ENCODE measurements around the gene MRPL28.
A peak's percentile ranks its signal among the peaks of the same experiment; 100 is the strongest.
"Not testable (repeated sequence)": the region's sequence is repeated elsewhere in the genome, so short reads cannot be mapped to it uniquely, and the experiment has no call there.

The MRPL28 gene

GRCh38 chr16:381012-381788 is 10.9 kb upstream of the MRPL28 start:
- TF ChIP-seq CTCF (IDR thresholded peaks at IDR 0.05; ENCODE audit: insufficient read depth, low read depth, low read length, missing control alignments) = no peak
- H3K4me3 ChIP-seq (ENCODE audit: low read length) = peak overlapping the region; percentile 56
- no peak for DNase-seq (ENCODE audit: low read depth)

DNA sequence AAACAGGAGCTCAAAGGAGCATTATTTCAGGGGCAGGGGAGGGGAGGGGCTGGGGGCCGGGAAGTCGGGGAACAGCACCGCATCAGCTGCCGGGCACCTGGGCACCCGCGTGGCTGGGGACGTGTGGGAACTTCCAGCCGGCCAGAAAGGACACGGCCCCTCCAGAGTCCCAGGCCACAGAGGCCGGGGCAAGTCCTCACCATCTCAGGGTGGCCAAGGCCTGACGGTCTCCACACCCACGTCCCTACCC is 10.3 kb upstream of the MRPL28 start:
- DNase-seq (ENCODE audit: low read depth) = no peak
- TF ChIP-seq CTCF (IDR thresholded peaks at IDR 0.05; ENCODE audit: insufficient read depth, low read depth, low read length, missing control alignments) = no peak
- H3K4me3 ChIP-seq (ENCODE audit: low read length) = peak overlapping the region; percentile 56

DNA sequence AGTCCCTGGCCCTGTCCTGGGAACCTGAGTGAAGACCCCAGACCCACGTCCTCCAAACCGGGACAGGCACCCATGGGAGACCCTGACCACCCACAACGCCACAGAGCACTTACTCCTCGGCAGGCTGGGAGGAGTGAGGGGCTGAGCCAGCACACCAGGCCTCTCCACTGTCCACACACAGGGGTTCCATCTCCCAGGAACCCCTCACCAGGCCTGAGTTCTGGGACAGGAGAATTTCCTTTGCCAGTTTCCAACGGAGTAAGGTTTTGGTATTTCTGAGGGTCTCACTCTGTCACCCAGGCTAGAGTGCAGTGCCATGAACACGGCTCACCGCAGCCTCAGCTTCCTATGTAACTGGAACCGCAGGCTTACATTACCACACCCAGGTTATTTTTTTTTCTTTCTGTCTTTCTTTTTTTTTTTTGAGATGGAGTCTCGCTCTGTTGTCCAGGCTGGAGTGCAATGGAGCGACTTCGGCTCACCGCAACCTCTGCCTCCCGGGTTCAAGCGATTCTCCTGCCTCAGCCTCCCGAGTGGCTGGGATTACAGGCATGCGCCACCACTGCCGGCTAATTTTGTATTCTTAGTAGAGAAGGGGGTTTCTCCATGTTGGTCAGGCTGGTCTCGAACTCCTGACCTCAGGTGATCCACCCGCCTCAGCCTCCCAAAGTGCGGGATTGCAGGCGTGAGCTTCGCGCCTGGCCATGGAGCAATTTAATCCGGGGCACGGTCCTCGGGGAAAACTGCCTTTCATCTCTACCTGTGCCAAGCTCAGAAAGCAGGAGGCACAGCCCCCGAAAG is 9.8 kb upstream of the MRPL28 start:
- H3K4me3 ChIP-seq (ENCODE audit: low read length) = no peak overlapping the region
- DNase-seq (ENCODE audit: low read depth) = no peak
- no peak for TF ChIP-seq CTCF (IDR thresholded peaks at IDR 0.05; ENCODE audit: insufficient read depth, low read depth, low read length, missing control alignments)

- H3K4me3 ChIP-seq (ENCODE audit: low read length) = no peak overlapping the region
- DNase-seq (ENCODE audit: low read depth) = peak; percentile 26
- TF ChIP-seq CTCF (IDR thresholded peaks at IDR 0.05; ENCODE audit: insufficient read depth, low read depth, low read length, missing control alignments) = no peak
Observed at GRCh38 chr16:379183-379960, 9.0 kb upstream of the MRPL28 start.

DNA sequence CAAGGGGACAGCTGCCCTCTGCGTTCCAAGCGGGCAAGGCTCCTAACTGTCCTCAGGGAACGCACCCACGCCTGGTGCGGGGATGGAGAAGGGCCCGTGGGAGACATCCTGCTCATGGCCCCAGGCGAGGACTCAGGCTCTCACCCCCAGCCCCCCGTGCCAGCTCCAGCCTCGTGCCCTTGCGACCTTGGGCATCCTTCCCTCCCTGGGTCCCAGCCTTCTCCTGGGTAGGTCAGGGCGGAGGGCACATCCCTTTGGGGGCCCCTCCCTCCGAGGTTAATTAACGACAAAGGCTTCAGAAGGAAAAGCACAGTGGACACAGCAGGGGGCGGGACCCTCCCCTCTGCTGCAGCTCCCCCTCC is 8.5 kb upstream of the MRPL28 start:
- no peak for DNase-seq (ENCODE audit: low read depth)
- H3K4me3 ChIP-seq (ENCODE audit: low read length) = no peak overlapping the region
- TF ChIP-seq CTCF (IDR thresholded peaks at IDR 0.05; ENCODE audit: insufficient read depth, low read depth, low read length, missing control alignments) = no peak

DNA sequence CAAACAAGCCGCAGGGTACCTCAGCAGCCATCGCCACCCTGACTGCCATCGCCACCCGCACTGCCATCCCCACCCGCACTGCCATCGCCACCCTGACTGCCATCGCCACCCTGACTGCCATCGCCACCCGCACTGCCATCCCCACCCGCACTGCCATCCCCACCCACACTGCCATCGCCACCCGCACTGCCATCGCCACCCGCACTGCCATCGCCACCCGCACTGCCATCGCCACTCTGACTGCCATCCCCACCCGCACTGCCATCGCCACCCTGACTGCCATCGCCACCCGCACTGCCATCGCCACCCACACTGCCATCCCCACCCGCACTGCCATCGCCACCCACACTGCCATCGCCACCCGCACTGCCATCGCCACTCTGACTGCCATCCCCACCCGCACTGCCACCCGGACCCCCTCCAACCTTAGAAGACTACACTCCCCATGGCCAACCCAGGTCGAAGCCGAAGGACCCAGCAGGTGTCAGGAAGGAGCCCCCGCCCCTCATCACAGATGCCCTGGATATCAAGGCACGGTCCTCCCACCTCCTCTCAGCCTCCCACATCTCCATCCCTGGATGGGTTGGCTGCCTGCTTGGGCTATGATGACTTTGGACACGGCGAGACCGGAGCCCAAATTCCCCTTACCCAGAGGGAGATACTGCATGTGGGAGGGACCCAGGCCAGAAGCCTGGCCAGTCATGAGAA is 7.9 kb upstream of the MRPL28 start:
- H3K4me3 ChIP-seq (ENCODE audit: low read length); DNase-seq (ENCODE audit: low read depth): not testable (repeated sequence)

All from epithelial cell of esophagus (primary cell).